GM18951 (cell line): ENCODE results near the gene KCNAB2.

Source experiments
- POLR2A ChIP-seq: IDR thresholded peaks from 4 replicates; pipeline ENCODE4 v1.6.1; 2011; ENCODE audit warnings: mild to moderate bottlenecking; ENCODE audit not compliant: insufficient read length, insufficient read depth; ENCODE audit errors: extremely low read depth
- in situ Hi-C: fragments of 300-500 bp; cut with MboI; formaldehyde crosslinking; loops from one replicate; pipeline ENCODE4 v1.12.0; 2022; ENCODE audit warnings: low sequenced_read_pairs, mixed read lengths, inconsistent platforms; ENCODE audit not compliant: unreplicated experiment

Gene KCNAB2

GRCh38 chr1:6005276-6005917, 40.3 kb upstream of the KCNAB2 start:
- in situ Hi-C loops, result no loop called here
- TF ChIP-seq POLR2A, result no peak

GRCh38 chr1:6006882-6007281, 38.8 kb upstream of the KCNAB2 start:
- in situ Hi-C loops, result no loop called here
- TF ChIP-seq POLR2A, result no peak

GRCh38 chr1:6007318-6008083, 38.2 kb upstream of the KCNAB2 start:
- no peak for TF ChIP-seq POLR2A
- in situ Hi-C loops, result no loop called here

- in situ Hi-C loops, result no loop called here
- no peak for TF ChIP-seq POLR2A
Measured at GRCh38 chr1:6008084-6008415, 37.6 kb upstream of the KCNAB2 start.

- no peak for TF ChIP-seq POLR2A
- in situ Hi-C loops, result no loop called here
Measured at GRCh38 chr1:6008696-6009095, 37.0 kb upstream of the KCNAB2 start.

GRCh38 chr1:6009120-6010040, 36.3 kb upstream of the KCNAB2 start:
- TF ChIP-seq POLR2A, result no peak
- in situ Hi-C loops, result no loop called here

- no peak for TF ChIP-seq POLR2A
- in situ Hi-C loops, result no loop called here
Measured at GRCh38 chr1:6010554-6010953, 35.1 kb upstream of the KCNAB2 start.

- in situ Hi-C loops, result no loop called here
- no peak for TF ChIP-seq POLR2A
Measured at GRCh38 chr1:6011161-6011945, 34.3 kb upstream of the KCNAB2 start.

- in situ Hi-C loops, result no loop called here
Measured at GRCh38 chr1:6011946-6012258, 33.8 kb upstream of the KCNAB2 start.

GRCh38 chr1:6012529-6013318, 33.0 kb upstream of the KCNAB2 start:
- TF ChIP-seq POLR2A, result no peak

More at GRCh38 chr1:6011946-6012258, 33.8 kb upstream of the KCNAB2 start:
- TF ChIP-seq POLR2A, result no peak

GRCh38 chr1:6013491-6013890, 32.2 kb upstream of the KCNAB2 start:
- TF ChIP-seq POLR2A, result no peak
- in situ Hi-C loops, result no loop called here

More at GRCh38 chr1:6012529-6013318, 33.0 kb upstream of the KCNAB2 start:
- in situ Hi-C loops, result no loop called here

- TF ChIP-seq POLR2A, result no peak
- in situ Hi-C loops, result no loop called here
Measured at GRCh38 chr1:6014130-6014999, 31.3 kb upstream of the KCNAB2 start.
